PC-9 (cell line): ENCODE data around the gene FPGS.

Source experiments
- CTCF ChIP-seq: fragments of 200-600 bp; sonication (generic); conservative IDR thresholded peaks from 2 replicates; pipeline ENCODE4 v1.6.1; 2017; ENCODE audit warnings: mixed run types, antibody characterized with exemption, mild to moderate bottlenecking, moderate library complexity
- EZH2 ChIP-seq: fragments of 200-600 bp; sonication (generic); IDR thresholded peaks from 2 replicates; pipeline ENCODE4 v1.8.0; 2017; ENCODE audit warnings: antibody characterized with exemption, low read depth

DNA sequence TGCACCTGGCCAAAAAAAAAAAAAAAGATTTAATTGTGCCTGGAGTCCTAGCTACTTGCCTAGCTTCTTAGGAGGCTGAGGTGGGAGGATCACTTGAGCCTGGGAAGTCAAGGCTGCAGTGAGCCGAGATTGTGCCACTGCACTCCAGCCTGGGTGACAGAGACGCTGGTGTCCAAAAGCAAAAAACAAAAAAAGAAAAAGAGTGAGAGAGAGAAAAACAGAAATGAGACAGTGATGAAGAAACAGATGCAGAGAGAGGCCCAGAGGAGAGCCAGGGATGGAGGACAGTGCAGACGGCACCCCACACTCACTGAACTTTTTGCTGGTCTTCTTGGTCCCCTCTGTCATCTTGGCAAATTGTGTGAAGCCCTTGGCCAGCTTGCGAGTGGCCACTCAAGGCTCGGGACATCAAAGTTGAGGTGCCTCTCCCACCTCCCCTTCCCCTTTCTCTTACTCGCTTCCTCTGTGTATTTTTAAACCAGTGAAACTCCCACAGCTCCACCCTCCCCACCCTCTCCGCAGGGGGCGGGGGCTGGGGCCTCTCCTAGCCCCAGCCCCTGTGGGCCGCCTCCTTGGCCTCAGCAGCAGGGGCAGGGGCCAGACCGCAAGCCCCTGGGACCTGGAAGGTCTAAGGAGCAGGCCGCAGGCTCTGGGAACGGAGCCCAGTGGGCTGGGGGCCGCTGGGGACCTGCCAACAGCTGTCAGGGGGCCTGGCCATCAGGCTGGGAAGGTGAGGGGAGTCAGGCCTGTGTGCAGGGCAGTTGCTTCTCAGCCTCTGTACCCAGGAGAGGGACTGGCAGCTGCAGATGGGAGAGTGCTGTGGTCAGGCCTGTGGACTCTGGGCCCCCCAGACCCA is 24.2 kb upstream of the FPGS start, which contains the start of gene SH2D3C:
- TF ChIP-seq CTCF (no peak), EZH2 (no peak)
